HepG2 (cell line): Measurements from ENCODE around the gene IFITM5. TPM values are rescaled to one million over a fixed set of nuclear protein-coding genes. Genes with fewer than 3 reads are reported as not detected.

Experiments
- BCLAF1 ChIP-seq: fragments of 450-650 bp; IDR thresholded peaks from 2 replicates; pipeline ENCODE4 v1.6.1; 2017; ENCODE audit warnings: mild to moderate bottlenecking
- DR1 ChIP-seq: sonication (generic); formaldehyde crosslinking; IDR thresholded peaks from 2 replicates; pipeline ENCODE4 v1.8.0; 2021; ENCODE audit warnings: mild to moderate bottlenecking, missing genetic modification reagents, inconsistent platforms
- JUND ChIP-seq: sonication (generic); formaldehyde crosslinking; IDR thresholded peaks from 2 replicates; pipeline ENCODE4 v1.8.0; 2022; ENCODE audit warnings: mild to moderate bottlenecking, missing genetic modification reagents
- YEATS2 ChIP-seq: sonication (generic); formaldehyde crosslinking; IDR thresholded peaks from 2 replicates; pipeline ENCODE4 v1.4.0; 2020; ENCODE audit warnings: missing genetic modification reagents, borderline replicate concordance
- ZFP36L2 ChIP-seq: sonication (generic); formaldehyde crosslinking; IDR thresholded peaks from 2 replicates; pipeline ENCODE4 v1.4.0; 2020; ENCODE audit warnings: missing genetic modification reagents
- ZNF512B ChIP-seq: sonication (generic); formaldehyde crosslinking; IDR thresholded peaks from 2 replicates; pipeline ENCODE4 v1.5.1; 2020; ENCODE audit warnings: missing genetic modification reagents, mild to moderate bottlenecking, borderline replicate concordance
- polyA plus RNA-seq, 8 experiments: library from polyadenylated mRNA; depleted of rRNA in 3 of 8; stranded (reverse) in 7 of 8; unstranded in 1 of 8; fragments of >200 nt; fragmentation: Illumina TruSeq in 4 of 8; extraction: Trizol in 4 of 8; gene quantifications; 2 replicates each; pipeline versions ENCODE4 v1.2.1 to v1.2.3, GENCODE V29; 2011 to 2016; ENCODE audit warnings: low read depth in 4 of 8, missing spikeins in 1 of 8, mixed read lengths in 1 of 8; ENCODE audit not compliant: insufficient read depth in 1 of 8
- total RNA-seq, 5 experiments: library from RNA; depleted of rRNA; stranded (reverse); fragments of >200 nt; fragmentation: Illumina TruSeq; extraction: Trizol; gene quantifications; 2 replicates each; pipeline ENCODE4 v1.2.3, GENCODE V29; 2016; ENCODE audit warnings: low read depth in 1 of 5

Gene IFITM5
- total and polyA plus RNA-seq, 2 of the 13 experiments (the other 11 are each of a cell fraction or from before 2014, with no cell fraction given): not detected

- TF ChIP-seq BCLAF1 (no peak), ZFP36L2 (CRISPR knock-in tag) (no peak), YEATS2 (CRISPR knock-in tag) (no peak), DR1 (CRISPR knock-in tag) (no peak), JUND (no peak), ZNF512B (CRISPR knock-in tag) (no peak)
Measured at GRCh38 chr11:292211-293121, 6.9 kb downstream of the IFITM5 start (continued).
